GM11168 (cell line): Measurements from ENCODE around the gene PCLAF.
"Not testable (repeated sequence)": the region's sequence is repeated elsewhere in the genome, so short reads cannot be mapped to it uniquely, and the experiment has no call there.

Source experiments
- in situ Hi-C: fragments of 300-500 bp; cut with MboI; formaldehyde crosslinking; loops from one replicate; pipeline ENCODE4 v1.12.0; 2022; ENCODE audit warnings: low sequenced_read_pairs; ENCODE audit not compliant: unreplicated experiment

PCLAF gene

GRCh38 chr15:64371383-64371782 lies 9.9 kb downstream of the PCLAF start:
- in situ Hi-C loops = not testable (repeated sequence)

DNA sequence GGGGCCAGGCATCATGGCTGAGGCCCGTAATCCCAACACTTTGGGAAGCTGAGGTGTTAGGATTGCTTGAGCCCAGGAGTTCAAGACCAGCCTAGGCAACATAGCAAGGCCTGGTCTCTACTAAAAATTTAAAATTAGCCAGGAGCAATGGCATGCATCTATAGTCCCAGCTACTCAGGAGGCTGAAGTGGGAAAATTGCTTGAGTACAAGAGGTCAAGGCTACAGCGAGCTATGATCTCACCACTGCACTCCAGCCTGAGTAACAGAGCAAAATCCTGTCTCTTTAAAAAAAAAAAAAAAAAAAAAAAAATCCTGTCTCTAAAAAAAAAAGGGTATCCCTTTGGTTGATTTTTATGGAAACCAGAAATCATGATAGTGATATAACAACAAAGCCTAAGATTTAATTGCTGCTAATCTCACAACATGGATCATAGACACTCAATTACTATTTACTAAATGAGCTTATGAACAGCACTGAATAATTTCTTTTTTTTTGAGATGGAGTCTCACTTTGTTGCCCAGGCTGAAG lies 12.1 kb downstream of the PCLAF start:
- in situ Hi-C loops = loop anchor here (10.0 kb wide), 1 partner anchor 164 kb away; no protein-coding TSS in a partner anchor

GRCh38 chr15:64361259-64361658 lies 20.0 kb downstream of the PCLAF start:
- in situ Hi-C loops = loop anchor here (10.0 kb wide), 1 partner anchor 156 kb away; no protein-coding TSS in a partner anchor

DNA sequence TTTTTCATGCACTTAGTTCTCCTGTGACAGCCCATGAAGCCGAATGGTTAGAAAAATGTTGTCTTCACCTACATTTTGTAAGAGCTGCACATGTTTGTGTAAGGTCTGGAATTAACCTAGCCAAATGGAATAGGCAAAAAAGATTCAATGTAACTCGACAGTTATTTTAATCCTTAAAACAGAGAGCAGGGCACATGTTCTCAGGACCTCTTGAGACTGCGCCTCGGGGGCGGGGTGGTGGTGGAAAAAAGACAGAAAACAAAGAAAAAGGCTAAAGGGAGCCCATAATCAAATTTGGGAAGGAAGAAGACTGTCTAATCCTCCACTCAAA lies 24.6 kb downstream of the PCLAF start:
- in situ Hi-C loops = no loop called here

- in situ Hi-C loops = no loop called here
Measured at GRCh38 chr15:64355944-64356709, 25.1 kb downstream of the PCLAF start, which contains the start of gene CSNK1G1. CSNK1G1 (minus strand) TSS chr15:64356173; CDS start chr15:64300499, 55,674 bp downstream.

DNA sequence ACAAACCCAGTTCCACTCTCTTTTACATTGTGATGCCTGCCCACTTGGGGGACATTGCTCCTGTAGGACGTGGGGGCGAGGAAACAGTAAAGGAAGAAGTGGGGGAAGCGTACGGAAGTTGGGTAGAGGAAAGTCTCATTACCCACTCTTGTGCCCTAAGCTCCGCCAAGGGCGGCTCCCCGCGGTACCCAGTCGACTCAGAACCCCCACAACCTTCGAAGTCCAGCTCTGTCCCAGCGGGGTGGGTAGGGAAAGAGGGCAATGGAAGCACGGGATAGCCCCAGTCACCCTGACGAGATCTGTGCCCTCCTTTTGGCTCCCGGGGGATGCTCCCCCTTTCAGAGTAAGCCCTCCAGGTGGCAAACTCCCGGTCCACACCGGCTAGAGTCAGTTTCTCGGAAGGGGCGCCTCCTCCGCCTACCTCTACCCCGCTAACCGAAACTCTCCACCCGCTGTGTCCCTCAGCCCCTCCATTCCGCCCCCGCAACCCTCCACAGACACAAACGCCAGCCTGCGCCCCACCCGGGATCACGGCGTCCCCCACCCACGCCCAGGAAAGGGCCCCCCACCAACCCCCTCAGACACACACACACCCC lies 25.8 kb downstream of the PCLAF start:
- in situ Hi-C loops = no loop called here

- in situ Hi-C loops = no loop called here
Measured at GRCh38 chr15:64354688-64355344, 26.4 kb downstream of the PCLAF start.

DNA sequence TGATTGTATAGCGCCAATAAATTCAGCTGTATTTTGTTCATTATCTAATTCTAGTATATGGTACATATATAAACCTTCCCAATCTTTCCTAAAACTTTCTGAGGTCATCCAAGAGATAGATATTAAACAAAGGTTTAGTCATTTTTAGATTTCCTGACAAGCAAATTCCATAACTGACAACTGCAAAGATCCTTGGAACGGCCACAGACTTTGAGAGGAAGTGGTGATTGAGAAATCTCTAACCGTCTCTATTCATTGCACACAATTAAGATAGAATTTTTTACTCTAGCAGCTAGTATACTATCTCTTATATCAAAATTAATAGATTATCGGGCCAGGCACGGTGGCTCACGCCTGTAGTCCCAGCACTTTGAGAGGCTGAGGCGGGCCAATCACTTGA lies 30.0 kb downstream of the PCLAF start:
- in situ Hi-C loops = no loop called here

DNA sequence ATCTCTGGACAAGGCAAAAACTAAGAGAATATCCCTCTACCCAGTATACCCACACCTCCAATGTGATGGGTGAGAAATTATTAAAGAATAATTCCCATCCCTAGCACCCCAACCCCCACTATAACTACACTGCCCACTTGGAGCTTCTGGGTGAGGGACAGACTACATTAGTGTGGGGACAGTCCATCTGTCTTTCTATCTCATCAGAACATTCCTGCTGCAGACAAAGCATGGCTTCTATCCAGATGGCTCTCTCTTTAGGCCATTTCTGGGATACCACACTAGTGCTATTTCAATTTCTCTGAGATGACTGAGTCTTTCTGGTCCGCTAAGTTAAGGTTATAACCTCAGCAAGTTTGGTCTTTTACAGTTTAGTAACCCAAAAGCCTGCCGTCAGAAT lies 31.9 kb downstream of the PCLAF start:
- in situ Hi-C loops = no loop called here

GRCh38 chr15:64348455-64348854 lies 32.8 kb downstream of the PCLAF start:
- in situ Hi-C loops = no loop called here

DNA sequence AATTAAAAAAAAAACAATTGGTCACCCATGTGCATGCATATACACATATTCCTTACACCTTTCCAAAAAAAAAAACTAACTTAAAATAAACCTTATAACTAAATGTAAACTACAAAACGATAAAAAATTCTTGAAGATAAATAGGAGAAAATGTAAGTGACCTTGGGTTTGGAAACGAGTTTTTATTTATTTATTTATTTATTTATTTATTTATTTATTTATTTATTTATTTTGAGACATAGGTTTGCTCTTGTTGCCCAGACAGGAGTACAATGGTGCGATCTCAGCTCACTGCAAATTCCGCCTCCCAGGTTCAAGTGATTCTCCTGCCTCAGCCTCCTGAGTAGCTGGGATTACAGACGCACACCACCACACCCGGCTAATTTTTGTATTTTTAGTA lies 35.0 kb downstream of the PCLAF start:
- in situ Hi-C loops = not testable (repeated sequence)

- in situ Hi-C loops = no loop called here
Measured at GRCh38 chr15:64344651-64345294, 36.5 kb downstream of the PCLAF start.

- in situ Hi-C loops = no loop called here
Measured at GRCh38 chr15:64343841-64344240, 37.4 kb downstream of the PCLAF start.

DNA sequence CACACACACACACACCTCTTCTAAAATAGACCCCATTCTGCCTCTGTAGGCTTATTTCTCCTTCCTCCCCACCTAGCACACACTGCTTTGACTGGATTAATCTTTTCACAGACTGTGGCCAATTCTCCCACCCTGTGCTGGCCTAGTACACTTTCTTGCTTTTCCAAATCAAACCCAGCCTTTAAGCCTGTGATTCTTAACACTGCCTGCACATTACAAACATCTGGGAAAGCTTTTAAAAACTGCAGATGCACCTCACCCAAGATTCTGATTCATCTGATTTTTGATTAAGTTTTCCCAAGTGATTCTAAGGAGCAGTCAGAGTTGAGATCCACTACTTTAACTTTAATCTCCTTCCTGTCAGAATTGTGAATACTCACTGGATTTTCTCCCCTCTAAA lies 38.0 kb downstream of the PCLAF start:
- in situ Hi-C loops = no loop called here

DNA sequence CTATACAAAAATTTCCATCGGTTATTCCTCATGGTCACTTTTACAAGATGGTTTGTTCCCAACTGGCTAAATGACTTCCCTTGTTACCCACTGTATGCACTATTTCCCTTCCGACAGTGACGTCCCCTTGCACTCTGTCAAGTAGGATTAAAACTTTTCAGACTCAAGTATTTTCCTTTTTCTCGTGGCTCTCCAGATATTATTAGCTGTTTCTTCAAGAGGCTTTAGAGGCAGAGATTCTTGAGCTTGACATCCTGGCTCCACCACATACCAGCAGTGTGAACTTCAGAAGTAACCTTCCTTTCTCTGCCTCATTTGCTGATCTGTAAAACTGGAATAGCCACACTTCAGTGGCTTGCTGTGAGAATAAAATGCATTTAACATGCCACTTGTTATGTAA lies 39.3 kb downstream of the PCLAF start:
- in situ Hi-C loops = no loop called here

GRCh38 chr15:64340355-64340754 lies 40.9 kb downstream of the PCLAF start:
- in situ Hi-C loops = no loop called here

DNA sequence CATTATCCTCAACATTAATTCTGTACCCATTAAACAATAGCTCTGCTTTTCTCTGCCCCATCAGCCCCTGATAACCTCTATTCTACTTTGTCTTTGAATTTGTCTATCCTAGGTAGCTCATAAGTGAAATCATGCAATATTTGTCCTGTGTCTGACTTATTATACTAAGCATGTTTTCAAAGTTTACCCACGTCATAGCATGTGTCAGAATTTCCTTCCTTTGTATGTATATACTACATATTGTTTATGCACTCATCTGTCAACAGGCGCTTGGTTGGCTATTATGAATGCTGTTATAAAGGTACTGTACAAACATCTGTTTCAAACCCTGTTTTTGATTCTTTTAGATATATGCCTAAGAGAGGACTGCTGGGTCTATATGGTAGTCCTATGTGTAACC lies 43.5 kb downstream of the PCLAF start:
- in situ Hi-C loops = no loop called here

DNA sequence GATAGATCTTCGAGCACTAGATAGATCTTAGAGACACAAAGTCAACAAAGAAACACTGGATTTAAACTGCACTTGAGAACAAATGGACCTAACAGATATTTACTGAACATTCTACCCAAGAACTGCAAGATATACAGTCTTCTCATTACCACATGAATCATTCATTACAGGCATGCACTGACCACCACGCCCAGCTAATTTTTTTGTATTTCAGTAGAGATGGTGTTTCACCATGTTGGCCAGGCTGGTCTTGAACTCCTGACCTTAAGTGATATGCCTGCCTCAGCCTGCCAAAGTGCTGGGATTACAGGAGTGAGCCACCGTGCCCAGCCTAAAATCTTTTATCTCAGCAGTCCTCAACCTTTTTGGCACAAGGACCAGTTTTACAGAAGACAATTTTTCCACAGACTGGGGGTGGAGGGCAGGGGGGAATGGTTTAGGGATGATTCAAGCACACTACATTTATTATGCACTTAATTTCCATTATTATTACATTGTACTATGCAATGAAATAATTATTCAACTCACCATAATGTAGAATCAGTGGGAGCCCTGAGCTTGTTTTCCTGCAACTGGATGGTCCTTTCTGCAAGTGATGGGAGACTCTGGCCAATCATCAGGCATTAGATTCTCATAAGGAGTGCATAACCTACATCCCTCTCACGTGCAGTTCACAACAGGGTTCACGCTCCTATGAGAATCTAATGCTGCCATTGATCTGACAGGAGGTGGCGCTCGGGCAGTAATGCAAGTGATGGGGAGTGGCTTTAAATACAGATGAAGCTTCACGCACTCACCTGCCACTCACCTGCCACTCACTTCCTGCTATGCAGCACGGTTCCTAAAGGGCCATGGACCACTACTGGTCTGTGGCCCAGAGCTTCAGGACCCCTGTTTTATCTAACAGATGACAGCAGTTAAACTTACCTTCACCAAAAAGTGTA lies 47.0 kb downstream of the PCLAF start:
- in situ Hi-C loops = no loop called here

- in situ Hi-C loops = no loop called here
Measured at GRCh38 chr15:64333516-64333915, 47.7 kb downstream of the PCLAF start.

DNA sequence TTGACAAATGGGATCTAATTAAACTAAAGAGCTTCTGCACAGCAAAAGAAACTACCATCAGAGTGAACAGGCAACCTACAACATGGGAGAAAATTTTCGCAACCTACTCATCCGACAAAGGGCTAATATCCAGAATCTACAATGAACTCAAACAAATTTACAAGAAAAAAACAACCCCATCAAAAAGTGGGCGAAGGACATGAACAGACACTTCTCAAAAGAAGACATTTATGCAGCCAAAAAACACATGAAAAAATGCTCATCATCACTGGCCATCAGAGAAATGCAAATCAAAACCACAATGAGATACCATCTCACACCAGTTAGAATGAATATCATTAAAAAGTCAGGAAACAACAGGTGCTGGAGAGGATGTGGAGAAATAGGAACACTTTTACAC lies 49.6 kb downstream of the PCLAF start:
- in situ Hi-C loops = not testable (repeated sequence)
